Pancreas (tissue), 10 donors: ENCODE results near the gene SERPINB12. TPM values are rescaled to one million over a fixed set of nuclear protein-coding genes. Genes with fewer than 3 reads are reported as not detected.

Source experiments
- ATAC-seq, 4 donors: fragments of 200-7000 bp; cut with Tn5 transposase; one replicate each; pipeline versions ENCODE4 v1.8.0 to v1.9.1; 2020; ENCODE audit warnings: mild to moderate bottlenecking in 4 of 4, moderate library complexity in 4 of 4
- DNase-seq, 6 donors: peaks; one replicate each; pipeline ENCODE4 v3.0.0-alpha.2; 2020
- FAIRE-seq: peaks from 2 replicates; lab custom pipeline; 2012; peaks lifted over from hg19 to GRCh38; lab: Jason Lieb, UNC
- H3K27ac ChIP-seq, 4 donors: fragments of 200-600 bp; sonication (generic); 1 replicate in 3 of 4; 2 replicates in 1 of 4; pipeline versions ENCODE4 v1.5.0 to v1.8.0; 2020
- H3K27me3 ChIP-seq, 4 donors: fragments of 200-600 bp; one replicate each; pipeline ENCODE4 v1.8.0; 2021
- H3K36me3 ChIP-seq, 3 donors: fragments of 200-600 bp; sonication (generic) in 1 of 3; one replicate each; pipeline versions ENCODE4 v1.5.0 to v1.8.0; 2020 to 2021
- H3K4me1 ChIP-seq, 3 donors: fragments of 200-600 bp; one replicate each; pipeline ENCODE4 v1.8.0; 2021
- H3K4me3 ChIP-seq, 4 donors: fragments of 200-600 bp; sonication (generic) in 2 of 4; one replicate each; pipeline versions ENCODE4 v1.5.0 to v1.8.0; 2020 to 2021
- H3K9me3 ChIP-seq, 4 donors: fragments of 200-600 bp; one replicate each; pipeline ENCODE4 v1.8.0; 2021
- CTCF ChIP-seq, 4 donors: fragments of 200-600 bp; sonication (generic) in 3 of 4; IDR thresholded peaks; one replicate each; pipeline versions ENCODE4 v1.5.0 to v1.8.0; 2021; ENCODE audit warnings: antibody characterized with exemption in 4 of 4
- WGBS, 2 donors: extraction: QIAGEN DNeasy Blood & Tissue Kit; methylation state at CpG; one replicate each; pipeline ENCODE4 v1.1.7; 2013; 5-methylcytosine and 5-hydroxymethylcytosine counted together
- intact Hi-C, 3 donors: fragments of 100-400 bp; cut with DNase I; formaldehyde crosslinking; loops; one replicate each; pipeline versions ENCODE4 v1.11.1 to v1.14.2; 2022
- polyA plus RNA-seq, 2 donors: library from polyadenylated mRNA; stranded (reverse); fragments of 200-250 nt; gene quantifications; one replicate each; pipeline ENCODE4 v1.2.3, GENCODE V29; 2013
- total RNA-seq, 6 donors: library from RNA; stranded (reverse); fragmentation: NEBNext Ultra II Directional in 4 of 6; extraction: Animal tissue kit (Norgen Biotek cat#: 25700) in 4 of 6; gene quantifications; one replicate each; pipeline versions ENCODE4 v1.2.1 to v1.2.4, GENCODE V29; 2021 to 2023
- donor health status: healthy with polysubstance abuse.
- donor health status: DM: no; HTN: no; CAD: no; lungs with moderate emphysema.
- donor health status: DM: no; HTN: no; CAD: no.
- donor health status: control.
- donor health status: control.
- donor health status: Bipolar disorder and iron deficiency.
- donor health status: DM: yes; HTN: yes; CAD: no.
- donor health status: DM: no; HTN: no; CAD: no.
- donor health status: DM: no; HTN: no; CAD: no.
- donor health status: DM: yes; HTN: yes; CAD: no.

SERPINB12 gene
- total and polyA plus RNA-seq, 8 donors, result not detected

- Histone ChIP-seq H3K4me1 (peaks cover 0 to 4% (median 3%) of the 10 kb centered on the region in 3 donors), H3K4me3 (no peak overlapping the region), H3K9me3 (no peaks in the 10 kb centered on the region), H3K27me3 (no peaks in the 10 kb centered on the region), H3K36me3 (no peaks in the 10 kb centered on the region), H3K27ac (no peak overlapping the region)
- no peak for TF ChIP-seq CTCF (IDR thresholded peaks at IDR 0.05)
- FAIRE-seq, result no peak
- WGBS, 2 donors, result 24 to 29% methylated on average over 5 of the region's 5 CpGs
- peak; percentile 51 to 94 (median 72) for ATAC-seq
- intact Hi-C loops, result no loop called here
- peak in 4 of 6 donors; percentile 33 to 78 (median 45) for DNase-seq
Measured at GRCh38 chr18:63528863-63529492, 13.2 kb upstream of the SERPINB12 start.

- Histone ChIP-seq H3K36me3 (no peaks in the 10 kb centered on the region), H3K27me3 (no peaks in the 10 kb centered on the region), H3K4me1 (peaks cover 0 to 4% (median 3%) of the 10 kb centered on the region in 3 donors), H3K9me3 (no peaks in the 10 kb centered on the region), H3K27ac (no peak overlapping the region), H3K4me3 (no peak overlapping the region)
- no peak for DNase-seq
- no peak for FAIRE-seq
- intact Hi-C loops, result no loop called here
- no peak for TF ChIP-seq CTCF (IDR thresholded peaks at IDR 0.05)
- WGBS, 2 donors, result 94 to 97% methylated on average over 2 of the region's 2 CpGs
- ATAC-seq, result no peak
Measured at GRCh38 chr18:63532471-63532870, 9.7 kb upstream of the SERPINB12 start.

- no peak overlapping the region for H3K4me3 ChIP-seq
- no peak for FAIRE-seq
- intact Hi-C loops, result no loop called here
- H3K27me3 ChIP-seq, result no peaks in the 10 kb centered on the region
- TF ChIP-seq CTCF (IDR thresholded peaks at IDR 0.05), result no peak
- H3K9me3 ChIP-seq, result no peaks in the 10 kb centered on the region
- no peak overlapping the region for H3K27ac ChIP-seq
- H3K36me3 ChIP-seq, result no peaks in the 10 kb centered on the region
- DNase-seq, result no peak
- ATAC-seq, result no peak
- no peaks in the 10 kb centered on the region for H3K4me1 ChIP-seq
- 73% methylated on average over 4 of the region's 4 CpGs for WGBS, 2 donors
Measured at GRCh38 chr18:63534615-63535014, 7.6 kb upstream of the SERPINB12 start.

- FAIRE-seq (no peak), DNase-seq (no peak), ATAC-seq (no peak)
- H3K9me3 ChIP-seq, result no peaks in the 10 kb centered on the region
- H3K27ac ChIP-seq, result no peak overlapping the region
- 52 to 59% methylated on average over 3 of the region's 3 CpGs for WGBS, 2 donors
- TF ChIP-seq CTCF (IDR thresholded peaks at IDR 0.05), result no peak
- no peaks in the 10 kb centered on the region for H3K4me1 ChIP-seq
- intact Hi-C loops, result no loop called here
- no peak overlapping the region for H3K4me3 ChIP-seq
- H3K36me3 ChIP-seq, result no peaks in the 10 kb centered on the region
- no peaks in the 10 kb centered on the region for H3K27me3 ChIP-seq
Measured at GRCh38 chr18:63539904-63540510, 2.2 kb upstream of the SERPINB12 start.

- WGBS, 2 donors, result 87 to 90% methylated on average over 2 of the region's 2 CpGs
- Histone ChIP-seq H3K4me3 (no peak overlapping the region), H3K9me3 (no peaks in the 10 kb centered on the region), H3K4me1 (no peaks in the 10 kb centered on the region), H3K27ac (no peak overlapping the region), H3K27me3 (peaks cover 0 to 6% (median 0%) of the 10 kb centered on the region in 4 donors), H3K36me3 (no peaks in the 10 kb centered on the region)
- DNase-seq (no peak), ATAC-seq (no peak), FAIRE-seq (no peak)
- TF ChIP-seq CTCF (IDR thresholded peaks at IDR 0.05), result no peak
- intact Hi-C loops, result no loop called here
Measured at GRCh38 chr18:63544017-63544416, 1.8 kb downstream of the SERPINB12 start.
